ENCODE results near the gene RHBDF2. TPM values are rescaled to one million over a fixed set of nuclear protein-coding genes. Genes with fewer than 3 reads are reported as not detected.

The RHBDF2 gene
- polyA plus RNA-seq, 1 donor (not counting 4 experiments of a cell fraction or from before 2014, with no cell fraction given), result 14.9 TPM

GRCh38 chr17:76476736-76477135 is 24.5 kb downstream of the RHBDF2 start:
- Histone ChIP-seq H3K27me3 (ENCODE audit: control insufficient read depth, extremely low read depth, insufficient read depth, low read length) (no peaks in the 10 kb centered on the region), H3K9me3 (ENCODE audit: control insufficient read depth, low read depth, low read length) (no peaks in the 10 kb centered on the region), H2AFZ (ENCODE audit: control insufficient read depth, low read length) (no peak overlapping the region), H3K36me3 (ENCODE audit: control insufficient read depth in 2 of 2, extremely low read depth in 1 of 2, insufficient read depth in 2 of 2, low read length in 2 of 2) (peaks cover 12 to 49% of the 10 kb centered on the region in 2 experiments), H3K27ac (ENCODE audit: control insufficient read depth, insufficient read depth, low read length) (no peak overlapping the region), H3K4me2 (ENCODE audit: control insufficient read depth, extremely low read depth, insufficient read depth, low read depth, low read length) (no peak overlapping the region), H3K4me3 (ENCODE audit: control insufficient read depth in 2 of 3, extremely low read depth in 1 of 3, insufficient read depth in 2 of 3, low read depth in 1 of 3, low read length in 3 of 3) (no peak overlapping the region), H4K20me1 (ENCODE audit: control insufficient read depth, extremely low read depth, insufficient read depth, low read length) (no peaks in the 10 kb centered on the region), H3K4me1 (ENCODE audit: control insufficient read depth, extremely low read depth, insufficient read depth, low read length) (no peaks in the 10 kb centered on the region), H3K79me2 (ENCODE audit: control insufficient read depth, insufficient read depth, low read length) (no peaks in the 10 kb centered on the region), H3K9ac (ENCODE audit: control insufficient read depth, extremely low read depth, insufficient read depth, low read length) (no peak overlapping the region), H3K9me1 (ENCODE audit: control insufficient read depth, extremely low read depth, insufficient read depth, low read length) (no peaks in the 10 kb centered on the region)
- no peak for FAIRE-seq
- DNase-seq (ENCODE audit: low read depth, low spot score), result no peak
- dilution Hi-C loops (cut with MboI; ENCODE audit: extremely low pct_ligation_motif_present, low sequenced_read_pairs), result no loop called here
- no peak for TF ChIP-seq CTCF (optimal IDR thresholded peaks at IDR 0.05 in 1 of 3, IDR thresholded peaks at IDR 0.05 in 1 of 3, conservative IDR thresholded peaks at IDR 0.05 in 1 of 3; ENCODE audit: extremely low read depth in 1 of 3, insufficient read depth in 2 of 3, low read length in 3 of 3)
- no peak for TF ChIP-seq EZH2 (IDR thresholded peaks at IDR 0.05; ENCODE audit: low read length)

- DNase-seq (ENCODE audit: low read depth, low spot score), result no peak
- no peak for FAIRE-seq
- Histone ChIP-seq H2AFZ (ENCODE audit: control insufficient read depth, low read length) (no peak overlapping the region), H3K36me3 (ENCODE audit: control insufficient read depth in 2 of 2, extremely low read depth in 1 of 2, insufficient read depth in 2 of 2, low read length in 2 of 2) (peaks cover 12 to 52% of the 10 kb centered on the region in 2 experiments), H3K9me1 (ENCODE audit: control insufficient read depth, extremely low read depth, insufficient read depth, low read length) (no peaks in the 10 kb centered on the region), H4K20me1 (ENCODE audit: control insufficient read depth, extremely low read depth, insufficient read depth, low read length) (no peaks in the 10 kb centered on the region), H3K9me3 (ENCODE audit: control insufficient read depth, low read depth, low read length) (no peaks in the 10 kb centered on the region), H3K4me3 (ENCODE audit: control insufficient read depth in 2 of 3, extremely low read depth in 1 of 3, insufficient read depth in 2 of 3, low read depth in 1 of 3, low read length in 3 of 3) (no peak overlapping the region), H3K4me1 (ENCODE audit: control insufficient read depth, extremely low read depth, insufficient read depth, low read length) (no peaks in the 10 kb centered on the region), H3K9ac (ENCODE audit: control insufficient read depth, extremely low read depth, insufficient read depth, low read length) (no peak overlapping the region), H3K4me2 (ENCODE audit: control insufficient read depth, extremely low read depth, insufficient read depth, low read depth, low read length) (no peak overlapping the region), H3K79me2 (ENCODE audit: control insufficient read depth, insufficient read depth, low read length) (no peaks in the 10 kb centered on the region), H3K27ac (ENCODE audit: control insufficient read depth, insufficient read depth, low read length) (no peak overlapping the region), H3K27me3 (ENCODE audit: control insufficient read depth, extremely low read depth, insufficient read depth, low read length) (no peaks in the 10 kb centered on the region)
- no peak for TF ChIP-seq CTCF (optimal IDR thresholded peaks at IDR 0.05 in 1 of 3, IDR thresholded peaks at IDR 0.05 in 1 of 3, conservative IDR thresholded peaks at IDR 0.05 in 1 of 3; ENCODE audit: extremely low read depth in 1 of 3, insufficient read depth in 2 of 3, low read length in 3 of 3)
- no peak for TF ChIP-seq EZH2 (IDR thresholded peaks at IDR 0.05; ENCODE audit: low read length)
- dilution Hi-C loops (cut with MboI; ENCODE audit: extremely low pct_ligation_motif_present, low sequenced_read_pairs), result no loop called here
These were observed 25.9 kb downstream of the RHBDF2 start for GRCh38 chr17:76475302-76475701.

All from keratinocyte (primary cell).